Activated CD8-positive, alpha-beta memory T cell treated with anti-CD3 and anti-CD28 coated beads, Interleukin-2, amount 10 ng/mL, durations not matched to agents 7 days and 5 days (primary cell): Measurements from ENCODE around the gene SUPT5H. TPM values are rescaled to one million over a fixed set of nuclear protein-coding genes. Genes with fewer than 3 reads are reported as not detected.
"Not testable (repeated sequence)": the region's sequence is repeated elsewhere in the genome, so short reads cannot be mapped to it uniquely, and the experiment has no call there.

Source experiments
- ATAC-seq: fragments of 150-1000 bp; cut with Tn5 transposase; one replicate; pipeline ENCODE4 v1.10.0; 2021; ENCODE audit warnings: moderate library complexity
- CTCF ChIA-PET: fragments of 350-600 bp; sonication (Branson Sonifier 250); formaldehyde crosslinking; loops from one replicate; lab custom pipeline; 2021; ENCODE audit warnings: antibody characterized with exemption; lab: Charles Lee
- DNase-seq: peaks from one replicate; pipeline ENCODE4 v3.0.0-alpha.2; 2020
- H3K27ac Mint-ChIP-seq: one replicate; pipeline ENCODE4 v1.8.0; 2021; ENCODE audit warnings: mild to moderate bottlenecking, mixed read lengths
- H3K27me3 Mint-ChIP-seq: one replicate; pipeline ENCODE4 v1.8.0; 2021; ENCODE audit warnings: mixed read lengths
- H3K36me3 Mint-ChIP-seq: one replicate; pipeline ENCODE4 v1.8.0; 2021; ENCODE audit warnings: mild to moderate bottlenecking, mixed read lengths
- H3K4me1 Mint-ChIP-seq: one replicate; pipeline ENCODE4 v1.8.0; 2021; ENCODE audit warnings: mixed read lengths
- H3K4me3 Mint-ChIP-seq: one replicate; pipeline ENCODE4 v1.8.0; 2021; ENCODE audit warnings: mild to moderate bottlenecking, moderate library complexity, mixed read lengths
- H3K9me3 Mint-ChIP-seq: one replicate; pipeline ENCODE4 v1.8.0; 2022; ENCODE audit warnings: low read depth, mixed read lengths
- total RNA-seq, 2 experiments: library from RNA; stranded (reverse); gene quantifications; one replicate each; pipeline ENCODE4 v1.2.3, GENCODE V29; 2021

SUPT5H gene
- total RNA-seq, 2 experiments from 2014 or later = 144 to 181 TPM

DNA sequence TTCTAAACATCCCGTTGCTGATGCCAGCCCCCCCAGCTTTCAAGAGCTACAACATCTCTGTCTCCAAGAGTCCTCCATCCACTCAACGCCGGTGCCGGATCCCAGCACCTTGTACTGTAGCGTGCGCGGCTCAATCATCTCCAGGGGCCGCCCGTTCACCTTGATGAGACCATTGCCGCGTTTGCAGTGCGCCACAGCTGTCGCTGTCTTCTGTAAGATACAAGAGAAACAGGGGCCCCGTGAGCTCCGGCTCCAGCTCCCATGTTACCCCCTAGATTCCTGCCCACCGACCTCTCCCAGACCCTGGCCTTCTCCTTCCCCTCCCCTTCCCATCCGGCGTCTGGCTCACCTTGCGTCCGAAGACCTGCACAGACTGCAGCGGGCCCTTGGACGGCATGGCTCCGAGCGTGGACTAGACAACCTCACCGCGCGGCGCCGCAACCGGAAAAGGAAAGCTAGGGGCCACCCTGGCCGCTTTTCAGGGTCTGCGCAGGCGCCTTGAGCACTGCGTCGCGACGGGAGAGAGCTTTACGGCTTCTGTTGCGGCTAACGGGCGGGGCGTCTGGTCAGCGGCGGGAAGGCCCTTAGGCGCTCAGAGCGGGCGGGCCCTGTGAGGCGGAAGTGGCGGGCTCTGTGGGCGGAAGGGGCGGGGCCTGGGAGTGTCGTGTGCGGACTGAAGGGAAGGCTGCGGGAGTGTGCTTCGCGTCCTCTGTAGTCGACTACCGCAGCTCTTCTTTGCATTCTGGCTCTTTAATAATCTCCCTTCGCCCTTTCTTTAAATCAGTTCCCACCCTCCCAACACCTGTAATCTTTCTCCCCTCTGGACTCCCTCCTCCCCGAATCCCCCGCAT lies 9.7 kb upstream of the SUPT5H start, which contains the start of gene RPS16:
Gene RPS16, minus strand, starts transcription at position 451 of the 851 bp plus-strand sequence. Its CDS starts 54 bp downstream, at position 397.
- Mint-ChIP-seq H3K27ac (peak within 1 kb of the TSS; percentile 99), H3K4me1 (peaks cover 55% of the 10 kb centered on the region), H3K27me3 (peaks cover 4% of the 10 kb centered on the region), H3K4me3 (peak within 1 kb of the TSS; percentile 99), H3K9me3 (no peaks in the 10 kb centered on the region), H3K36me3 (peaks cover 36% of the 10 kb centered on the region)
- peak; percentile 99 for DNase-seq
- ATAC-seq = peak; percentile 87
- CTCF ChIA-PET = interaction anchor here (0.6 to 3.4 kb wide), 21 partner anchors 9 to 535 kb away, joined by 3 to 20 read pairs (median 4); partner anchors contain the start of genes EID2, EID2B, MED29 and PAF1

DNA sequence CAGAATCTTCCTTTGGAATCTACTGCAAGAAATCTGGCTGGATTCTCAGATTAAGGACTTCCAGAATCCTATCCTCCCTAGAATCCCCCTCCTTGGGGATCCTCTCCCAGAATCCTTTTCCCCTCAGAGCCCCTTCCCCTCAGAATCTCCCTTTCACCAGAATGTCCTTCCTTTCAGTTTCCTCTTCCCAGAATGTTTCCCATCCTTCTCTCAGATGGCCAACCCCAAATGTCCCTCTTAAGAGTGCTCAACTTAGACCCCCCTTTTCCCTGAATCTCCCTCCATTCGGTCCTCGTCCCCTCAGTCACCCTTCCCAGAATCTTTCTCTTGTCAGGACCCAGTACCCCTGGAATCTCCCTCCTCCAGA lies 9.0 kb upstream of the SUPT5H start:
- H3K9me3 Mint-ChIP-seq = no peaks in the 10 kb centered on the region
- ATAC-seq (no peak), DNase-seq (no peak)
- peaks cover 50% of the 10 kb centered on the region for H3K4me1 Mint-ChIP-seq
- H3K27me3 Mint-ChIP-seq = peaks cover 4% of the 10 kb centered on the region
- H3K36me3 Mint-ChIP-seq = peaks cover 34% of the 10 kb centered on the region
- peak overlapping the region; percentile 99 for H3K4me3 Mint-ChIP-seq
- CTCF ChIA-PET = interaction anchor here (0.6 to 3.4 kb wide), 15 partner anchors 8 to 534 kb away, joined by 3 to 20 read pairs (median 5); partner anchors contain the start of genes EID2B, MED29, PAF1 and PLEKHG2
- H3K27ac Mint-ChIP-seq = peak overlapping the region; percentile 99

DNA sequence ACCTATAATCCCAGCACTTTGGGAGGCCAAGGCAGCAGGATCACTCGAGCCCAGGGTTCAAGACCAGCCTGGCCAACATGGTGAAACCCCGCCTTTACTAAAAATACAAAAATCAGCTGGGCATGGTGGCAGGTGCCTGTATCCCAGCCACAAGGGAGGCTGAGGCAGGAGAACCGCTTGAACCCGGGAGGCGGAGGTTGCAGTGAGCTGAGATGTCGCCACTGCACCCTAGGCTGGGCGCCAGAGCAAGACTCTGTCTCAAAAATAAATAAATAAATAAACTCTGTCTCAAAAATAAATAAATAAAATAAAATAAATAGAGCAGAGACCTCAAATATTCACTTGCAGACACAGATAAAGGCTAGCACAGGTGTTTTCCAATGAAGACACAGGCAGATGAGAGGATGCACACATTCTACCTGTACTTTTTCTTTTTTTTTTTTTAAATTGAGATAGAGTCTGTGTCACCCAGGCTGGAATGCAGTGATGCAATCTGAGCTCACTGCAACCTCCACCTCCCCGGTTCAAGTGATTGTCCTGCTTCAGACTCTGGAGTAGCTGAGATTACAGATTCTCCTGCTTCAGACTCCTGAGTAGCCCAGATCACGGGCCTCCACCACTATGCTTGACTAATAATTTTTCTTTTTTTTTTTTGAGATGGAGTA lies 7.0 kb upstream of the SUPT5H start:
- CTCF ChIA-PET = interaction anchor here (0.6 to 5.1 kb wide), 5 partner anchors 67 to 1092 kb away, joined by 3 to 59 read pairs (median 4); partner anchors contain the start of gene EID2B
- no peaks in the 10 kb centered on the region for H3K9me3 Mint-ChIP-seq
- DNase-seq (no peak), ATAC-seq (no peak)
- H3K27ac Mint-ChIP-seq = no peak overlapping the region
- no peak overlapping the region for H3K4me3 Mint-ChIP-seq
- H3K27me3 Mint-ChIP-seq = peaks cover 4% of the 10 kb centered on the region
- peaks cover 24% of the 10 kb centered on the region for H3K36me3 Mint-ChIP-seq
- H3K4me1 Mint-ChIP-seq = peaks cover 38% of the 10 kb centered on the region

DNA sequence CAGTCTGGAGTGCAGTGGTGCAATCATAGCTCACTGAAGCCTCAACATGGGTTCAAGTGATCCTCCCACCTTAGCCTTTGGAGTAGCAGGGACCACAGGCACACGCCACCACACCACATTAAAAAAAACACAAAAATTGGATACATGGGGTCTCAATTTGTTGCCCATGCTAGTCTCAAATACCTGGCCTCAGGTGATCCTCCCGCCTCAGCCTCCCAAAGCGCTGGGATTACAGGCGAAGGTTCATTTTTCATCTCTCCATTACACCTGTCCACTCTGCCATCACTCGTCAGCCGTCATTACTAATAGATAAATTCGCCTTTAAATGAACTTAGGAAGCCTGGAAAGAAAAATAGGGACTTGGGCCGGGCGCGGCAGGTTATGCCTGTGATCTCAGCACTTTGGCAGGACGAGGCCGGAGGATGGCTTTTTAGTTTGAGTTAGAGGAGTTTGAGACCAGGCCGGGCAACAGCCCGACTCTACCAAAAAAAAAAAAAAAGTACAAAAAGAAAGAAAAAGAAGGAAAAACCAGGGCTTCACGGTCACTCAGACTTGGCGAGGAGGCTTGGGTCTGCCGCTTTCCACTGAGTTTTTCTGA lies 685 bp upstream of the SUPT5H start:
- CTCF ChIA-PET = interaction anchor here (0.6 to 3.4 kb wide), 9 partner anchors 9 to 1042 kb away, joined by 3 to 18 read pairs (median 5); partner anchors contain the start of genes EID2B, FAM98C and RPS16
- peaks cover 25% of the 10 kb centered on the region for H3K36me3 Mint-ChIP-seq
- no peaks in the 10 kb centered on the region for H3K9me3 Mint-ChIP-seq
- H3K27me3 Mint-ChIP-seq = no peaks in the 10 kb centered on the region
- H3K27ac Mint-ChIP-seq = peak overlapping the region; percentile 99
- H3K4me1 Mint-ChIP-seq = peaks cover 51% of the 10 kb centered on the region
- H3K4me3 Mint-ChIP-seq = peak overlapping the region; percentile 100
- no peak for DNase-seq
- no peak for ATAC-seq

DNA sequence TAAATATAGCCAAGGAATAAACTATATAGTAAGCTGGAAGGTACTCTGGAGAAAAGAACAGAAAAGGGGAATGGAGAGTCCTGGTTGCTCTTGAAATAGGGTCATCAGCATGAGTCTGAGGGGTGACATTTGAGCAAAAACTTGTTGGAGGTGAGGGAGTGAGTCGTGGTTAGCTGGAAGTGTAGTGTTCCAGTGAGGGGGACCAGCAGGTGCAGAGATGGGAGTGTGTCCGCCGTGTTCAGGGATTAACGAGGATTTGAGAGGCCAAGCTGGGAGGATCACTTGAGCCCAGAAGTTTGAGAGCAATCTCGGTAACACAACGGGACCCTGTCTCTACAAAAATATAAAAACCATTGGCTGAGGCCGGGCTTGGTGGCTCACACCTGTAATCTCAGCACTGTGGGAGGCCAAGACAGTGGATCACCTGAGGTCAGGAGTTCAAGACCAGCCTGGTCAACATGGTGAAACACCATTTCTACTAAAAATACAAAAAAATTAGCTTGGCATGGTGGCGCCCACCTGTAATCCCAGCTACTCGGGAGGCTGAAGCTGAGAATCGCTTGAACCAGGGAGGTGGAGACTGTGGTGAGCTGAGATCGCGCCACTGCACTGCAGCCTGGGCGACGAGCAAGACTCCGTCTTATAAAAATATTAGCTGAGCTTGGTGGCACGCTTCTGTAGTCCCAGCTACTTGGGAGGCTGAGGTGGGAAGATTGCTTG lies 1.1 kb downstream of the SUPT5H start:
- peaks cover 54% of the 10 kb centered on the region for H3K4me1 Mint-ChIP-seq
- ATAC-seq = no peak
- H3K36me3 Mint-ChIP-seq = peaks cover 29% of the 10 kb centered on the region
- H3K27ac Mint-ChIP-seq = peak overlapping the region; percentile 99
- no peak for DNase-seq
- no peaks in the 10 kb centered on the region for H3K27me3 Mint-ChIP-seq
- CTCF ChIA-PET = interaction anchor here (0.9 to 3.4 kb wide), 3 partner anchors 28 to 87 kb away, joined by 3 to 18 read pairs (median 16); partner anchors contain the start of gene EID2B
- peak overlapping the region; percentile 100 for H3K4me3 Mint-ChIP-seq
- no peaks in the 10 kb centered on the region for H3K9me3 Mint-ChIP-seq

DNA sequence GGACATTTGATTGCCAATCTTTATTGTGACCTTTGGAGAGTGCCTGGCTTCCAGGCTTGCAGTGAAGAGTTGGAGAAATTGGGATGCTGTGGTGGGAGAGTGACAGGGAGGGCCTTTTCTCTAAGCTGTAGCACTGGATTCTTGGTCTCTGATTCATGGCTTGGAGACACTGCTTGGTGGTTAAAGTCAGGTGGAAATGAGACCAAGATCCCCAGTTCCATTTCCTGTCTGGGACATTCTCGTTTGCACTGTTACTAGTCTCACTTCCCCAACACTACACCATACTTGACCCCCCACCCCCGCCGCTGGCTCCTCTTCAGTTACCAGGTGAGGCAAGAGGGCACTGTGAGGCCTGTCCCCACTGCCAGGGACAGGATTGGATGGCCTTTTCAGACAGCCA lies 2.9 kb downstream of the SUPT5H start:
- Mint-ChIP-seq H3K27ac (peak overlapping the region; percentile 99), H3K4me1 (peaks cover 65% of the 10 kb centered on the region), H3K9me3 (no peaks in the 10 kb centered on the region), H3K36me3 (peaks cover 43% of the 10 kb centered on the region), H3K27me3 (no peaks in the 10 kb centered on the region), H3K4me3 (peak overlapping the region; percentile 100)
- CTCF ChIA-PET = interaction anchor here (0.8 to 1.4 kb wide), 6 partner anchors 13 to 395 kb away, joined by 3 to 5 read pairs (median 3); partner anchors contain the start of genes EID2B, RPS16 and SAMD4B
- DNase-seq = no peak
- ATAC-seq = no peak

DNA sequence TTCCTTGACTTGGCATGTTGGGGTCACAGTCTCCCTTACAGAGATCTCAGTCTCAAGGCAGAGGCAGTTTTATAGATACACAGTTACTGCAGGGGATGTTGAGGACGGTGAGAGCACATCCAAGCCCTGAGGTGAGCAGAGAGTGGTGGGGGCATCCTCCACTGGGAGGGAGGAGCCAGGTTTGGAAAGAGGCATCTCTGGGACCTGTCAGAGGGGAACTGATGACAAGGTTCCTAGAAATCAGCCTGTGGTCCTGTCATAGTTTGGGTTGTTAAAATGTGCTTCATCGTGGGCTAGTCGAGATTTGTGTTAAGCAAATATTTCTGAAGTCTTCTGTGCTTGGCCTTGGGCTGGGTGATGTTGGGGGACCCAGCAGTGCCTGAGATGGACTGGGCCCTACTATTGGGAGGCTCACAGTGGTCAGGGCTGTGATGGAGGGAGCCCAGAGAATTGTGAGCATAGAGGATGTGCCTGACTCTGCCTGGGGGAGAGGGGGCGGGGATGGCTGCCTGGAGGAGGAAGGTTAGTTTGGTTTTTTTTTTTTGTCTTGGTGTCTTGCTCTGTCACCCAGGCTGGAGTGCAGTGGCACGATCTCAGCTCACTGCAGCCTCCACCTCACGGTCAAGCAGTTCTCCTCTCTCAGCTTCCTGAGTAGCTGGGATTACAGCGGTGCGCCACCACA lies 3.9 kb downstream of the SUPT5H start:
- H3K4me3 Mint-ChIP-seq = peak overlapping the region; percentile 17
- ATAC-seq (no peak), DNase-seq (no peak)
- peak overlapping the region; percentile 99 for H3K27ac Mint-ChIP-seq
- H3K36me3 Mint-ChIP-seq = peaks cover 51% of the 10 kb centered on the region
- CTCF ChIA-PET = interaction anchor here (0.8 to 1.8 kb wide), 5 partner anchors 25 to 107 kb away, joined by 3 to 7 read pairs (median 3); partner anchors contain the start of genes EID2B and SAMD4B
- no peaks in the 10 kb centered on the region for H3K9me3 Mint-ChIP-seq
- peaks cover 65% of the 10 kb centered on the region for H3K4me1 Mint-ChIP-seq
- H3K27me3 Mint-ChIP-seq = no peaks in the 10 kb centered on the region

DNA sequence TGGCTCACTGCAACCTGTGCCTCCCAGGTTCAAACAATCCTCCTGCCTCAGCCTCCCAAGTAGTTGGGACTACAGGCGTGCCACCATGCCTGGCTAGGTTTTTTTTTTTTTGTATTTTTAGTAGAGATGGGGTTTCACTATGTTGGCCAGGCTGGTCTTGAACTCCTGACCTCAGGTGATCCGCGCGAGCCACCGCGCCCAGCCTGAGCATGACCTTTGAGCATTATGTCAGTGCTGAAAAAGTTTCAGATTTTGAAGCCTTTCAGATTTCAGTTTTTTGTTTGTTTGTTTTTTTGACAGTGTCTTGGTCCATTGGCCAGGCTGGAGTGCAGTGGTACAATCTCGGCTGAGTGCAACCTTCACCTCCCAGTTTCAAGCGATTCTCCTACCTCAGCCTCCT lies 5.9 kb downstream of the SUPT5H start:
- CTCF ChIA-PET, H3K9me3 Mint-ChIP-seq, H3K27ac Mint-ChIP-seq, DNase-seq, H3K4me3 Mint-ChIP-seq, H3K27me3 Mint-ChIP-seq, ATAC-seq: not testable (repeated sequence)
- H3K36me3 Mint-ChIP-seq = peaks cover 48% of the 10 kb centered on the region
- peaks cover 59% of the 10 kb centered on the region for H3K4me1 Mint-ChIP-seq

DNA sequence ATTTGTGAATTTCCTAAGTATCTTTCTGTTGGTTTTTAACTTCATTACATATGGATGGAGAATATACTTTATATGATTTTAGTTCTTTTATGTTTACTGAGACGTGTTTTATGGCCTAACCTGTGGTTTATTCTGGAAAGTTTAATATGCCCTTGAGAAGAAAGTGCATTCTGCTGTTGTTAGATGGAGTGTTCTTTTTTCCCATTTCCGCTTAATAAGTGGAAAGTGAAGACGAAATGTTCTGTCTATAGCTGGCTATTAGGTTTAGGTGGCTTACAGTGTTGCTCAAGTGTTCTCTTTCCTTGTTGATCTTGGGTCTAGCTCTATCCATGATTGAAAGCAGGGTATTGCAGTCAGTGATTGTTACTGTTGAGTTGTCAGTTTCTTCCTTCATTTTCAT lies 18.0 kb downstream of the SUPT5H start:
- CTCF ChIA-PET = interaction anchor here (4.3 kb wide), 1 partner anchor 11 kb away, joined by 19 read pairs; no protein-coding TSS in a partner anchor
- DNase-seq (no peak), ATAC-seq (no peak)
- Mint-ChIP-seq H3K9me3 (no peaks in the 10 kb centered on the region), H3K27me3 (no peaks in the 10 kb centered on the region), H3K36me3 (peaks cover 46% of the 10 kb centered on the region), H3K4me1 (peaks cover 2% of the 10 kb centered on the region), H3K4me3 (no peak overlapping the region), H3K27ac (no peak overlapping the region)

DNA sequence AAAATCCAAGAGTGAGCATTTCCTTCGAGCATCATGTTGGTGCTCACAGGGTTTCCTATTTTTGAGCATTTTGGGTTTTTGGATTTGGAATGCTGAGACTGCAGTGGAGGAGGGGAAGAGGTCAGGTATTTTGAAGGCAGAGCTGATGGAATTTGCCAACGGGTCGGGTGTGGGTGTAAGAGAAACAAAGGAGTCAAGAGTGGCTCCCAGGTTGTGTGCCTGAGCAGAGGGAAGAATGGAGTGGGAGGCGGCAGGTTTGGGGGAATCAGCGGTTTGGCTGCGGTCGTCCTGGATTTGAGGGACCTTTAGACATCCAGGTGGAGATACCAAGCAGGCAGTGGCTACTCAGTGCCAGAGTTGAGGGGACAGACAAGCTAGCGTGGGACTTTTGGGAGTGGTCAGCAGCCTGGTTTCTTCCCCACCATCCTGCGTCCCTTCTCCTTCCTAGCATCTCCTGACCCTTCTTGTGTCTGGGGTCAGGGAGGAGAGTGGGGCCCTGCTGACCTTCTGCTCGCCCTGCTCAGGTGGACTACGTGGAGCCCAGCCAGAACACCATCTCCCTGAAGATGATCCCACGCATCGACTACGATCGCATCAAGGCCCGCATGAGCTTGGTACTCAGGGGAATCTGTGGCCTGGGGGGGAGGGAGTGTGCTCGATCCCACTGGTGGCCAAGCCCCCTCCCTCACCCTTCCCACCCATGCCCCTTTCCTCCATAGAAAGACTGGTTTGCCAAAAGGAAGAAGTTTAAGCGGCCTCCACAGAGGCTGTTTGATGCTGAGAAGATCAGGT lies 20.8 kb downstream of the SUPT5H start:
- H3K4me3 Mint-ChIP-seq = no peak overlapping the region
- no peaks in the 10 kb centered on the region for H3K9me3 Mint-ChIP-seq
- no peak overlapping the region for H3K27ac Mint-ChIP-seq
- DNase-seq = no peak
- CTCF ChIA-PET = interaction anchor here (1.0 kb wide), 1 partner anchor 8 kb away, joined by 5 read pairs; no protein-coding TSS in a partner anchor
- peaks cover 49% of the 10 kb centered on the region for H3K36me3 Mint-ChIP-seq
- H3K4me1 Mint-ChIP-seq = peaks cover 2% of the 10 kb centered on the region
- H3K27me3 Mint-ChIP-seq = no peaks in the 10 kb centered on the region
- ATAC-seq = no peak

DNA sequence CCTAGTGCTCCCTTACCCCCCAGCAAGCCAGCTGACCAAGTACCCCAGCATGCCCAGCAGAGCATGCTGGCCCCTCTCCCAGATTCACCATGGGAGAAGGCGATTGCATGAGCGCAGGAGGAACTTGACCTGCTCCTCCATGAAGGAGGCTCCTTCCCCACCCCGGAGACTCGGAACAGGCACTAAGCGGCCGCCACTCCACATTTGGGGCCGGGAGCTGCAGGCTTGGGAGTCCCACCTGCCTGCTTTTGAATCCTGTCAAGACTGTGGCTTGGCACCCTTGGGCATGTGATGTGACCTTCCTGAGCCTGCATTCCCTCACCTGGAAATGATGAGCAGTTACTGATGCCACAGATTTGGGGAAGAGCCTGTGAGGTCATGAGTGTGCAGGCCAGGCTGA lies 22.6 kb downstream of the SUPT5H start:
- H3K36me3 Mint-ChIP-seq = peaks cover 55% of the 10 kb centered on the region

More for the DNA sequence above, 22.6 kb downstream of the SUPT5H start:
- no peak for DNase-seq
- no peaks in the 10 kb centered on the region for H3K27me3 Mint-ChIP-seq
- H3K27ac Mint-ChIP-seq = no peak overlapping the region
- H3K9me3 Mint-ChIP-seq = no peaks in the 10 kb centered on the region
- CTCF ChIA-PET = no interaction called here
- H3K4me1 Mint-ChIP-seq = peaks cover 11% of the 10 kb centered on the region
- no peak for ATAC-seq
- H3K4me3 Mint-ChIP-seq = no peak overlapping the region
